Measurements from ENCODE around the gene MCOLN1.
A peak's percentile ranks its signal among the peaks of the same experiment; 100 is the strongest.
"Not testable (repeated sequence)": the region's sequence is repeated elsewhere in the genome, so short reads cannot be mapped to it uniquely, and the experiment has no call there.

MCOLN1 gene

DNA sequence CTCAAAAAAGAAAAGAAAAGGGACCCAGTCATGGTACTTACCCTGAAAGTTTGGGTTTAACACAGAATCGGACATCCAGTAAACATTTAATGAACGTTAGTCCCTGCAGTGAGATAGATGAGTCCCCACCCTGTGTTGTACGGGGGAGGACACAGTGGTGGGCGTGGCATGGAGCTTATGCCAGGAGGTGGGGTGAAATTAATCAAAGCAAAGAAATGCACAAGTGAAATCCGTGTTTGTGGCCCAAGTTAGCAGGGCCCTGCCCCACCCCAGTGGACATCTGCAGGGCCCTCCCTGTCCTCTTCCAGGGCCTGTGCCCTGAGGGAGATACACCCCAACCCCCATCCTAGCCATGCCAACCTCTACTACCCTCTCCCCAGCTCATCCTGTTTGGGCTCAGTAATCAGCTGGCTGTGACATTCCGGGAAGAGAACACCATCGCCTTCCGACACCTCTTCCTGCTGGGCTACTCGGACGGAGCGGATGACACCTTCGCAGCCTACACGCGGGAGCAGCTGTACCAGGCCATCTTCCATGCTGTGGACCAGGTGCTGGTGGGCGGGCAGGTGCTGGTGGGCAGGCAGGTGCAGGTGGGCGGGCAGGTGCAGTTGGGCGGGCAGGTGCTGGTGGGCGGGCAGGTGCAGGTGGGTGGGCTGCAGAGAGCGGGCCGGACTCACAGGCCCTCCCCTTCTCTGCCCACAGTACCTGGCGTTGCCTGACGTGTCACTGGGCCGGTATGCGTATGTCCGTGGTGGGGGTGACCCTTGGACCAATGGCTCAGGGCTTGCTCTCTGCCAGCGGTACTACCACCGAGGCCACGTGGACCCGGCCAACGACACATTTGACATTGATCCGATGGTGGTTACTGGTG is 3.9 kb downstream of the MCOLN1 start:
- no peak for DNase-seq

DNA sequence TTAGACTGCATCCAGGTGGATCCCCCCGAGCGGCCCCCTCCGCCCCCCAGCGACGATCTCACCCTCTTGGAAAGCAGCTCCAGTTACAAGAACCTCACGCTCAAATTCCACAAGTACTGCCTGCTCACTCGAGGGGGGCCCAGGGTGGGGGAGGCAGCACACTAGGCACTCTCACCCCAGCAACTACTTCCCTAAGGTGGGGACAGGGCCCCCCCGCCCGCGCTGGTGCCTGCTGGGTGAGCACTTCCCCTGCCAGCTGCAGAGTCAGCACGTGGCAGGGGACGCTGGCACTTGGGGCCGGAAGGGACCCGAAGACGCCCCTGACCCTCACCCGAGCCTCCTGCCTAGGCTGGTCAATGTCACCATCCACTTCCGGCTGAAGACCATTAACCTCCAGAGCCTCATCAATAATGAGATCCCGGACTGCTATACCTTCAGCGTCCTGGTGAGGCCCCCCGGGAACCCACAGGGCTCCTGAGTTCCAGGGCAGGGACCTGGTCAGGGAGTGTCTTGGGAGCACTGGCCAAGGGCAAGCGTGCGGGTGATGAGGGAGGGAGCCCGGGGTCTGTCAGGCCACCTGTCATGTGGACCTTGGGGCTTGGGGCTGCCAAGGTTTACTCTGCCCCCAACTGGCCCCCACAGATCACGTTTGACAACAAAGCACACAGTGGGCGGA is 5.2 kb downstream of the MCOLN1 start:
- no peak for DNase-seq

- no peak for DNase-seq
Observed at GRCh38 chr19:7528192-7528519, 5.7 kb downstream of the MCOLN1 start.

DNA sequence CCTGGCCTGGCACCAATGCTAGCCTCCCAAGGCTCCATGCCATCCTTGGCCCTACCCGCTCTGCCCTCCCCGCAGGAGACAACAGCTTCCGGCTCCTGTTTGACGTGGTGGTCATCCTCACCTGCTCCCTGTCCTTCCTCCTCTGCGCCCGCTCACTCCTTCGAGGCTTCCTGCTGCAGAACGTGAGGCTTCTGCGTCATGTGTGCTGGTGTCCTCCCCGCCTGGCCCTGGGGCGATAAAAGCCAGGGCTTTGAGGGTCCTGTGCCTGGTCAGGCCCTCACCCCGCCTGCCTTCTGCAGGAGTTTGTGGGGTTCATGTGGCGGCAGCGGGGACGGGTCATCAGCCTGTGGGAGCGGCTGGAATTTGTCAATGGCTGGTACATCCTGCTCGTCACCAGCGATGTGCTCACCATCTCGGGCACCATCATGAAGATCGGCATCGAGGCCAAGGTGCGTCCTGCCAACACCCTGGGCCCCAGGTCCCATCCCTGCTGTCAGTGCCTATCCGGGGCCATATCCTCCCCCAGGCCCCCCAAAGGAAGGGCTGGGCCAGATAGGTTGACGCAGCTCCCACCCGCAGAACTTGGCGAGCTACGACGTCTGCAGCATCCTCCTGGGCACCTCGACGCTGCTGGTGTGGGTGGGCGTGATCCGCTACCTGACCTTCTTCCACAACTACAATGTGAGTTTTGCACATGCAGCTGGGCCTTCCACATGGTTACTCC is 6.3 kb downstream of the MCOLN1 start:
- no peak for DNase-seq

- no peak for DNase-seq
Observed at GRCh38 chr19:7529246-7529600, 6.8 kb downstream of the MCOLN1 start.

GRCh38 chr19:7529610-7530490 is 7.4 kb downstream of the MCOLN1 start:
- no peak for DNase-seq

DNA sequence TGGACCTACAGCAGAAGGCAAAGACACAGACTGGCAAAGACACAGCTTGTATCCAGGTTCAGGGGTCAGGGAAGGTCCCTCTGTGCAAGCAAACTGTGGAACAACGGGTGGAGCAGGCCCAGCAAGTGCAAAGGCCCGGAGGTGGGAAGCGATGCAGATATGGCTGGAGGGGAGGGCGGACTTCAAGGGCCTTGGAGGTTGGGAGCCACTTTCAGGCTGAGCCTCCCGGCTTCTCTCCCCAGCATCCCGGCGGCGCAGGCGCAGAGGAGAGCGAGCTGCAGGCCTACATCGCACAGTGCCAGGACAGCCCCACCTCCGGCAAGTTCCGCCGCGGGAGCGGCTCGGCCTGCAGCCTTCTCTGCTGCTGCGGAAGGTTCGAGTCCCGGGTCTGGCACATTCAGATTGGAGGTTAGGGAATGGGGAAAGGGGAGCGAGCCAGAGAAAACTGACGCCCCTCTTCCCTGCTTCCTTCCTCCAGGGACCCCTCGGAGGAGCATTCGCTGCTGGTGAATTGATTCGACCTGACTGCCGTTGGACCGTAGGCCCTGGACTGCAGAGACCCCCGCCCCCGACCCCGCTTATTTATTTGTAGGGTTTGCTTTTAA is 11.0 kb downstream of the MCOLN1 start:
- no peak for DNase-seq

DNA sequence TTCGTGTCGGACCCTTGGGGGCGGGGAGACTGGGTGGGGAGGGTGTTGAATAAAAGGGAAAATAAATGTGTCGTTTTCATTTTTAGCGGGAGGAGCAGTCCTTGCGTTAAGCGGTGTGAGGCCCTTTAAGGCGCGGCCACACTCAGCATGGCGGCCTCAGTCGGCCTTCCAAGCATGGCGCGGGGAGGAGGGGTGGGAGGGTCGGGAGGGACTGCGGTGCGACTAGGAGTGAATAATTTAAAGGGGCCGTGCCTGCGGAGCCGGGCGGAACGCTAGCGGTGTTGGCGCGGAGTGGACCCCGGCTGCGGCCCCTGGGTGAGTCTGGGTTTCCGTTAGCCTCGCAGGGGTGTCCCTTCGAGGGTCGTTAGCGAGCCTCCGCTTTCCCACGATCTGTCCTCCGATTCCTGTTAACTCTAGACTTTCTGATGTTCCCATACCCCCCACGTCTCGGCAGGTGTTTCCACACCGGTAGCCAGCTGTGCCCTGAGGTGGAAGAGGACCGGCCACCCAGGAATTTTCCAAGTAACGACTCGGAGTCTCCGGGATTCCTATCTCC is 11.6 kb downstream of the MCOLN1 start:
- peak; percentile 89 for DNase-seq

DNA sequence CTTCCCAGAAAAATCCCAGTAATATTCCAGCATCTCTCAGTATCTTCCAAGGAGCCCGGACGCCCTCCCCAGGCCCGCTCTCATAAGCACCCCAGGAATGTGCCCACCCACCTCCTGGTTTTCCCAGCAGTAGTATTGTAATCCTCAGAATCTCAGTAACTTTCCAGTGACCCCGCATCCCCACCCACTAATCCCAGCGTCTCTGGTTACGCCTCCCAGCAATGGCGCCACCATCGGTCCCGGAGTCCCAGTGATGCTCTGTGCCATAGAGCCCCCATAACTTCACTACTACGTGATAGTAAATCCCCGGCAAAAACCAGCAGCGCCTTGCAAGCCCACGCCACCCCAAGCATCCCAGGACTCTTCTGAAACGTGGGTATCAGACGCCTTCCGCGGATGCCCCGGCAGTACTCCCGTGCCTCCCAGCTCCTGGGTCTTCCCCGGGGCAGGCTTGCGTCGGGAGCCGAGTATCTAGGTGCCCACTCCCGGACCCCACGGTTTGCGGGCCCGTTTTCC is 12.2 kb downstream of the MCOLN1 start:
- peak; percentile 47 for DNase-seq

DNA sequence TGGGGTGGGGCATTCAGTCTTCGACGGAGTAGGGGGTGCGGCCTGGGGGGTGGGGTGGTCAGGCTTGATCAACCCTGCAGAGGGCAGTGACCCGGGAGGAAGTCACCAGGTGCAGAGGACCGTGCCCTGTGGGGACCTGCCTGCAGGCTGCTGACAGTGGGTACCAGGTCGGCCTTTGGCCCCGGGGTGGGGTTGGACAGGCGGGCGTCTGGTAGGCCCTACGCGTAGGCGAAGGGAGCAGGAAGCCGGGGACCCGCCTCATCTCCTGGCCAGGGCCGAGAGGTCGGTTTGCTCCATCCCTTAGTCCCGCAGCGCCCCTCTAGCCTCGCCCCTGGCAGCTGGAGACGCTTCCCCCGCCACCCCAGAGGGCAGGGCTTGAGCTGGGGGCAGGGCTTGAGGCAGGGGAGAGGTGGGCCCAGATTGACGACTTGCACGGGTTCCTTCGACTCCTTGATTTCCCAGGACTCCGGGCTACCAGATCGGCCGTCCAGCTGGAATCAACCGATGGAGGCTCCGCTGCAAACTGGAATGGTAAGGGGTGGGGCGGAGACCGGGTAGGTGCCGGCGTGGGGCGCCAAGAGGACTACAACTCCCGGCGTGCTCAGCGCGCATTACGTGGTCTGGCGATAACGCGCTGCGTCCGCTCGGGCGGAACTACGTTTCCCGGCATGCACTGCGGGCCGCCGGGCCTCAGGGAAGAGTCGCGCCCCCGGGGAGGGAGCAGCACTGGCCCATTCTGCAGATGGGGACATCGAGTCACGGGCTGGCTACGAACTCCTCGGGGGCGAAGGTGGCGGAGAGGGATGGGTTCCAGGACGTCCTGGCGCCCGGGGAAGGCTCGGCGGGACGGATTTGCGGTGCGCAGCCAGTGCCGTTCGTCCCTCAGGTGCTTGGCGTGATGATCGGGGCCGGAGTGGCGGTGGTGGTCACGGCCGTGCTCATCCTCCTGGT is 12.9 kb downstream of the MCOLN1 start, which contains the start of gene PNPLA6:
Gene PNPLA6, plus strand, starts transcription at position 671 of the 951 bp plus-strand sequence. Its CDS starts 72 bp downstream, at position 743.
- DNase-seq = peak; percentile 93

DNA sequence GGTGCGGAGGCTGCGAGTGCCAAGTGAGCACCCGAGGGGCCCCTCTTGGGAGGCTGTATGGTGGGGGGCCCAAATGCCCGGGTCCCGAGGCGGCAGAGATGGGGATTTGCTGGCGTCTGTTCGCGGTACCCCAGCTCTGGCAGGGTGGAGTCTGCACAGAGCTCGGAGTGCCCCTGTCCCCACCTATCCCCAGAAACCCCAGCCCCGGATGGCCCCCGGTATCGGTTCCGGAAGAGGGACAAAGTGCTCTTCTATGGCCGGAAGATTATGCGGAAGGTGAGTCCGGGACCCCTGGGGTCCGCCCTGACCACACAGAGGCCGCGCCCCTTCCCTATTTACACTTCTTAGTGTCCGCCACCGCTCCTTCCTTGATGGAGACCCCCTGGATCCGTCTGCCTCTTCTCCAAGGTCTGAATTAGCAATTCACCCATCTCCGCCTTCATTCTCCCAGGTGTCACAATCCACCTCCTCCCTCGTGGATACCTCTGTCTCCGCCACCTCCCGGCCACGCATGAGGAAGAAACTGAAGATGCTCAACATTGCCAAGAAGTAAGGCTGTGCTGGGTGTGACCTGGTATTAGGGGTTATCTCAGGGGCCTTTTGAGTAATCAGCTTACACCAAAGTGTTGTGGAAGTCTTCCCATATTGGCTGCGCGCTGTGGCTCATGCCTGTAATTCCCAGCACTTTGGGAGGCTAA is 13.7 kb downstream of the MCOLN1 start:
- no peak for DNase-seq

DNA sequence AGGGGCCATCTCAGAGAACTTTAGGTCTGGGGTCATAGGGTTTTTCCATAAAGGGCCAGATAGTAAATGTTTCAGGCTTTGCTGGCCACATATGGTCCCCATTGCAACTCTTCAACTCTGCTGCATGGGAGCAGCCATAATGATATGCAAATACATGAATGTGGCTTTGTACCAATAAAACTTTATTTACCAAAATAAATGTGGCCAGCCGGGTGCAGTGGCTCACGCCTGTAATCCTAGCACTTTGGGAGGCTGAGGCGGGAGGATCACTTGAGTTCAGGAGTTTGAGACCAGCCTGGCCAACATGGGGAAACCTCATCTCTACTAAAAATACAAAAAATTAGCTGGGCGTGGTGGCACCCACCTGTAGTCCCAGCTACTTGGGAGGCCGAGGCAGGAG is 16.6 kb downstream of the MCOLN1 start:
- not testable (repeated sequence) for DNase-seq

GRCh38 chr19:7539827-7540425 is 17.5 kb downstream of the MCOLN1 start:
- no peak for DNase-seq

GRCh38 chr19:7540761-7541474 is 18.5 kb downstream of the MCOLN1 start:
- DNase-seq = peak; percentile 16

GRCh38 chr19:7541475-7541824 is 19.0 kb downstream of the MCOLN1 start:
- DNase-seq = no peak

GRCh38 chr19:7541828-7542443 is 19.5 kb downstream of the MCOLN1 start:
- no peak for DNase-seq

DNA sequence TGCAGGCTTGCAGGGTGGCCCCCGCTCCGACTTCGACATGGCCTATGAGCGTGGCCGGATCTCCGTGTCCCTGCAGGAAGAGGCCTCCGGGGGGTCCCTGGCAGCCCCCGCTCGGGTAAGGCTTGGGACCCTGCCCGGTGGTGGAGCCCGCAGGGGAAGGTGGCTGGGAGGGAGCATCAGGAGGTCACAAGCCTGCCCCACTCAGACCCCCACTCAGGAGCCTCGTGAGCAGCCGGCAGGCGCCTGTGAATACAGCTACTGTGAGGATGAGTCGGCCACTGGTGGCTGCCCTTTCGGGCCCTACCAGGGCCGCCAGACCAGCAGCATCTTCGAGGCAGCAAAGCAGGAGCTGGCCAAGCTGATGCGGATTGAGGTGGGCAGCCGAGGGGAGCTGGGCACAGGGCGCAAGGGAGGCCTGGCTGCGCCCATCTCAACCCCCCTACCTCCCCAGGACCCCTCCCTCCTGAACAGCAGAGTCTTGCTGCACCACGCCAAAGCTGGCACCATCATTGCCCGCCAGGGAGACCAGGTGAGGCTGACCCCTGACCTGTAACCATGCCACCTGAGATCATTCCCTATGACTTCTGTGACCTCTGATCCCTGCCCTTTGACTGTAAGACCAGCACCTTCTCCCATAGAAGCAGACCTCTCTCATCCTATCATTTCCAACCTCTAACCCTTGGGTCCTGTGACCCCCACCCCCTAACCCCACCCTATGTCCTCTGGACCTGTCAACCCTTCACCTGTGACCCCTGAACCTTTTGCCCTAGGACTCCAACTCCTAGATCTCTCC is 20.3 kb downstream of the MCOLN1 start:
- DNase-seq = no peak

Measured in CD4-positive, alpha-beta T cell treated with Interleukin-6 for 4 hours (primary cell).